ENCODE measurements around the gene C1QL1. TPM values are rescaled to one million over a fixed set of nuclear protein-coding genes. Genes with fewer than 3 reads are reported as not detected.
A peak's percentile ranks its signal among the peaks of the same experiment; 100 is the strongest.

Gene C1QL1
- total and polyA plus RNA-seq, 2 of the 13 experiments (the other 11 are each of a cell fraction or from before 2014, with no cell fraction given): 0.11 TPM

GRCh38 chr17:44981221-44981968 is 13.3 kb upstream of the C1QL1 start (continued):
- no peak for TF ChIP-seq RFX1 (IDR thresholded peaks at IDR 0.05)
- no peak for TF ChIP-seq HMGA1 (CRISPR knock-in tag; conservative IDR thresholded peaks at IDR 0.05)
- TF ChIP-seq ELF1 (CRISPR knock-in tag; IDR thresholded peaks at IDR 0.05): no peak
- TF ChIP-seq POLR2A (IDR thresholded peaks at IDR 0.05; ENCODE audit: insufficient read depth in 1 of 2, low read depth in 2 of 2, low read length in 2 of 2): no peak
- TF ChIP-seq MTERF4 (CRISPR knock-in tag; IDR thresholded peaks at IDR 0.05): no peak
- TF ChIP-seq FOXK1 (CRISPR knock-in tag; IDR thresholded peaks at IDR 0.05; ENCODE audit: borderline replicate concordance, low read depth): peak; percentile 79; the same call in 1 of the 2 replicates
- TF ChIP-seq FOXA3 (CRISPR knock-in tag; IDR thresholded peaks at IDR 0.05): peak; percentile 81
- no peak for TF ChIP-seq ZNF572 (CRISPR knock-in tag; IDR thresholded peaks at IDR 0.05)
- no peak for TF ChIP-seq TRIM22 (IDR thresholded peaks at IDR 0.05)
- peak; percentile 86; the same call in 1 of the 2 replicates for TF ChIP-seq KDM1A (CRISPR knock-in tag; IDR thresholded peaks at IDR 0.05)
- no peak for TF ChIP-seq NFIB (CRISPR knock-in tag; IDR thresholded peaks at IDR 0.05; ENCODE audit: borderline replicate concordance)
- no peak for TF ChIP-seq KLF13 (CRISPR knock-in tag; IDR thresholded peaks at IDR 0.05)
- TF ChIP-seq NFE2L1 (CRISPR knock-in tag; IDR thresholded peaks at IDR 0.05; ENCODE audit: borderline replicate concordance): no peak
- no peak for TF ChIP-seq ZNF280D (CRISPR knock-in tag; IDR thresholded peaks at IDR 0.05)
- no peak for TF ChIP-seq ZNF235 (CRISPR knock-in tag; IDR thresholded peaks at IDR 0.05; ENCODE audit: borderline replicate concordance)
- no peak for TF ChIP-seq KLF11 (CRISPR knock-in tag; IDR thresholded peaks at IDR 0.05)
- no peak for TF ChIP-seq CCAR2 (optimal IDR thresholded peaks at IDR 0.05; ENCODE audit: low read depth, low read length)
- no peak for TF ChIP-seq TAF15 (IDR thresholded peaks at IDR 0.05; ENCODE audit: low read depth, low read length, poor library complexity, severe bottlenecking)
- no peak for TF ChIP-seq SIN3A (IDR thresholded peaks at IDR 0.05; ENCODE audit: borderline replicate concordance, low read depth, low read length)
- no peak for TF ChIP-seq DPF2 (CRISPR knock-in tag; IDR thresholded peaks at IDR 0.05; ENCODE audit: borderline replicate concordance, low read depth)
- TF ChIP-seq RBAK (CRISPR knock-in tag; IDR thresholded peaks at IDR 0.05): no peak
- no peak for TF ChIP-seq REPIN1 (CRISPR knock-in tag; IDR thresholded peaks at IDR 0.05; ENCODE audit: borderline replicate concordance, low read depth)
- TF ChIP-seq ARID3A (IDR thresholded peaks at IDR 0.05; ENCODE audit: low read depth, low read length): no peak

Data from HepG2 (cell line).